IMR-90 (cell line): Measurements from ENCODE around the gene C16orf96. TPM values are rescaled to one million over a fixed set of nuclear protein-coding genes. Genes with fewer than 3 reads are reported as not detected.

Experiments
- ATAC-seq: fragments of 200-7000 bp; cut with Tn5 transposase; 2 replicates; pipeline ENCODE4 v1.9.1; 2020; ENCODE audit warnings: low read depth, mild to moderate bottlenecking, moderate library complexity
- BruUV-seq: library from RNA; stranded (reverse); fragments of 400-500 nt; replicated peaks from 2 replicates; lab custom pipeline; 2021; lab: Mats Ljungman, UMichigan
- CTCF ChIA-PET: fragments of 300-600 bp; formaldehyde crosslinking; extraction: SDS; loops from one replicate; lab custom pipeline; 2021; ENCODE audit warnings: antibody characterized with exemption; lab: Yijun Ruan, JAX
- POLR2A ChIA-PET: fragments of 300-600 bp; sonication (Branson Sonifier 250); formaldehyde crosslinking; loops from one replicate; lab custom pipeline; 2022; ENCODE audit warnings: antibody characterized with exemption; ENCODE audit not compliant: unreplicated experiment; lab: Charles Lee
- DNase-seq: peaks from one replicate; pipeline ENCODE4 v3.0.0; 2013
- H2AFZ ChIP-seq: replicated peaks from 2 replicates; pipeline ENCODE3; 2013; ENCODE audit warnings: low read length, mild to moderate bottlenecking; ENCODE audit not compliant: poor library complexity
- H2AK5ac ChIP-seq: 2 replicates; pipeline ENCODE4 v1.6.1; 2013; ENCODE audit warnings: low read depth, low read length, inconsistent platforms
- H2AK9ac ChIP-seq: replicated peaks from 2 replicates; pipeline ENCODE3; 2013; ENCODE audit warnings: mild to moderate bottlenecking, low read depth, low read length, moderate library complexity; ENCODE audit not compliant: poor library complexity
- H2BK120ac ChIP-seq: 2 replicates; pipeline ENCODE4 v1.6.1; 2013; ENCODE audit warnings: low read depth, low read length, inconsistent platforms
- H2BK15ac ChIP-seq: 3 replicates; pipeline ENCODE4 v1.6.1; 2013; ENCODE audit warnings: low read depth, low read length, inconsistent platforms
- H2BK20ac ChIP-seq: 2 replicates; pipeline ENCODE4 v1.6.1; 2013; ENCODE audit warnings: low read depth, mild to moderate bottlenecking, inconsistent platforms, low read length, moderate library complexity
- H2BK5ac ChIP-seq: 2 replicates; pipeline ENCODE4 v1.6.1; 2013; ENCODE audit warnings: mild to moderate bottlenecking, low read depth, low read length, inconsistent platforms; ENCODE audit not compliant: poor library complexity, severe bottlenecking
- H3K14ac ChIP-seq: replicated peaks from 2 replicates; pipeline ENCODE4 v1.6.1; 2013; ENCODE audit warnings: low read depth, low read length, inconsistent platforms
- H3K18ac ChIP-seq: 2 replicates; pipeline ENCODE4 v1.6.1; 2013; ENCODE audit warnings: low read depth, low read length, control low read depth
- H3K23ac ChIP-seq: 2 replicates; pipeline ENCODE4 v1.6.1; 2013; ENCODE audit warnings: low read depth, low read length, inconsistent platforms
- H3K27ac ChIP-seq: 2 replicates; pipeline ENCODE4 v1.5.1; 2013; ENCODE audit warnings: mild to moderate bottlenecking, control low read depth, low read length; ENCODE audit not compliant: insufficient read depth
- H3K27me3 ChIP-seq: 2 replicates; pipeline ENCODE4 v1.6.1; 2013; ENCODE audit warnings: low read length; ENCODE audit not compliant: control insufficient read depth, insufficient read depth
- H3K36me3 ChIP-seq: 2 replicates; pipeline ENCODE4 v1.6.1; 2013; ENCODE audit warnings: low read length, mixed read lengths; ENCODE audit not compliant: control insufficient read depth, insufficient read depth
- H3K4ac ChIP-seq: 2 replicates; pipeline ENCODE4 v1.6.1; 2013; ENCODE audit warnings: low read depth, low read length, inconsistent platforms
- H3K4me1 ChIP-seq: 2 replicates; pipeline ENCODE4 v1.6.1; 2013; ENCODE audit warnings: low read length, mixed read lengths; ENCODE audit not compliant: control insufficient read depth, insufficient read depth
- H3K4me2 ChIP-seq: 2 replicates; pipeline ENCODE4 v1.6.1; 2013; ENCODE audit warnings: low read depth, mild to moderate bottlenecking, control low read depth, low read length, moderate library complexity
- H3K4me3 ChIP-seq: 2 replicates; pipeline ENCODE4 v1.5.1; 2013; ENCODE audit warnings: low read depth, mild to moderate bottlenecking, control low read depth, low read length, moderate library complexity; ENCODE audit not compliant: insufficient read depth
- H3K56ac ChIP-seq: 2 replicates; pipeline ENCODE4 v1.6.1; 2013; ENCODE audit warnings: low read length, inconsistent platforms; ENCODE audit not compliant: insufficient read depth; ENCODE audit errors: extremely low read depth
- H3K79me1 ChIP-seq, 2 experiments: 2 replicates each; pipeline ENCODE4 v1.6.1; 2013; ENCODE audit warnings: low read length in 2 of 2, inconsistent platforms in 1 of 2, low read depth in 1 of 2
- H3K9ac ChIP-seq: 2 replicates; pipeline ENCODE4 v1.6.1; 2013; ENCODE audit warnings: low read depth, low read length, control low read depth
- H3K9me1 ChIP-seq: 2 replicates; pipeline ENCODE4 v1.6.1; 2013; ENCODE audit warnings: low read length, inconsistent platforms; ENCODE audit not compliant: insufficient read depth
- H3K9me3 ChIP-seq: 2 replicates; pipeline ENCODE4 v1.6.1; 2013; ENCODE audit warnings: low read length; ENCODE audit not compliant: control insufficient read depth, insufficient read depth
- H4K20me1 ChIP-seq: 2 replicates; pipeline ENCODE4 v1.6.1; 2013; ENCODE audit warnings: low read length, inconsistent platforms; ENCODE audit not compliant: insufficient read depth
- H4K5ac ChIP-seq: 2 replicates; pipeline ENCODE4 v1.6.1; 2013; ENCODE audit warnings: mild to moderate bottlenecking, low read depth, low read length, control low read depth
- H4K8ac ChIP-seq, 2 experiments: 2 replicates each; pipeline ENCODE4 v1.6.1; 2013; ENCODE audit warnings: low read depth in 2 of 2, low read length in 2 of 2, control low read depth in 1 of 2, inconsistent platforms in 1 of 2
- H4K91ac ChIP-seq: 2 replicates; pipeline ENCODE4 v1.6.1; 2013; ENCODE audit warnings: low read depth, low read length, inconsistent platforms; ENCODE audit not compliant: insufficient read depth
- BHLHE40 ChIP-seq: fragments of 150-350 bp; IDR thresholded peaks from 2 replicates; pipeline ENCODE4 v1.6.1; 2016; ENCODE audit warnings: mild to moderate bottlenecking, low read depth, low read length
- CEBPB ChIP-seq: IDR thresholded peaks from 2 replicates; pipeline ENCODE4 v1.6.1; 2012; ENCODE audit warnings: low read depth, low read length, improper control_type of control experiment
- CHD1 ChIP-seq: IDR thresholded peaks from 2 replicates; pipeline ENCODE4 v1.6.1; 2012; ENCODE audit warnings: low read depth, low read length, improper control_type of control experiment
- CTCF ChIP-seq: conservative IDR thresholded peaks from 2 replicates; pipeline ENCODE4 v1.5.1; 2012; ENCODE audit warnings: mild to moderate bottlenecking, low read depth, low read length, improper control_type of control experiment
- FOS ChIP-seq: fragments of 150-350 bp; IDR thresholded peaks from 2 replicates; pipeline ENCODE4 v1.6.1; 2016; ENCODE audit warnings: low read depth, low read length
- MAFK ChIP-seq: IDR thresholded peaks from 2 replicates; pipeline ENCODE4 v1.6.1; 2012; ENCODE audit warnings: low read depth, low read length, improper control_type of control experiment
- MAZ ChIP-seq: IDR thresholded peaks from 2 replicates; pipeline ENCODE4 v1.6.1; 2012; ENCODE audit warnings: low read depth, mild to moderate bottlenecking, low read length, improper control_type of control experiment, moderate library complexity, borderline replicate concordance
- MXI1 ChIP-seq: IDR thresholded peaks from 2 replicates; pipeline ENCODE4 v1.6.1; 2012; ENCODE audit warnings: low read depth, mild to moderate bottlenecking, low read length, moderate library complexity, borderline replicate concordance
- NFE2L2 ChIP-seq: fragments of 150-350 bp; IDR thresholded peaks from 2 replicates; pipeline ENCODE4 v1.6.1; 2016; ENCODE audit warnings: low read depth, mild to moderate bottlenecking, low read length
- POLR2A ChIP-seq: IDR thresholded peaks from 2 replicates; pipeline ENCODE4 v1.6.1; 2012; ENCODE audit warnings: mild to moderate bottlenecking, low read depth, low read length
- RAD21 ChIP-seq: IDR thresholded peaks from 2 replicates; pipeline ENCODE4 v1.6.1; 2012; ENCODE audit warnings: low read length, improper control_type of control experiment
- RCOR1 ChIP-seq: IDR thresholded peaks from 2 replicates; pipeline ENCODE4 v1.6.1; 2012; ENCODE audit warnings: mild to moderate bottlenecking, low read length, improper control_type of control experiment; ENCODE audit not compliant: insufficient replicate concordance
- RFX5 ChIP-seq: IDR thresholded peaks from 2 replicates; pipeline ENCODE4 v1.8.0; 2012; ENCODE audit warnings: low read depth, mild to moderate bottlenecking, low read length, moderate library complexity
- SMC3 ChIP-seq: fragments of 150-350 bp; IDR thresholded peaks from 2 replicates; pipeline ENCODE4 v1.6.1; 2016; ENCODE audit warnings: low read depth, mild to moderate bottlenecking, antibody characterized with exemption, low read length, moderate library complexity
- WGBS, 2 experiments: methylation state at CpG; one replicate each; pipeline versions ENCODE4 v1.1.5 to v1.1.7; 2013; ENCODE audit warnings: missing lambda C conversion rate in 2 of 2; ENCODE audit not compliant: insufficient read length in 1 of 2; ENCODE audit errors: extremely low coverage in 2 of 2; 5-methylcytosine and 5-hydroxymethylcytosine counted together
- dilution Hi-C: fragments of 300-500 bp; cut with HindIII; formaldehyde crosslinking; loops from one replicate; pipeline ENCODE4 v1.14.3; 2018; ENCODE audit warnings: low sequenced_read_pairs; ENCODE audit not compliant: unreplicated experiment
- in situ Hi-C: fragments of 300-500 bp; cut with MboI; formaldehyde crosslinking; loops from 3 replicates; pipeline ENCODE4 v1.14.3; 2019; ENCODE audit warnings: low sequenced_read_pairs, inconsistent platforms, mixed read lengths
- intact Hi-C: fragments of 100-400 bp; cut with micrococcal nuclease; formaldehyde crosslinking; loops from 2 replicates; pipeline ENCODE4 v1.10.0; 2022
- polyA plus RNA-seq, 3 experiments: library from polyadenylated mRNA; depleted of rRNA; stranded (reverse); fragments of >200 nt; gene quantifications; 2 replicates each; pipeline ENCODE4 v1.2.3, GENCODE V29; 2012; ENCODE audit warnings: low replicate concordance in 1 of 3
- total RNA-seq: library from RNA; depleted of rRNA; stranded (reverse); fragments of >200 nt; gene quantifications from 2 replicates; pipeline ENCODE4 v1.2.3, GENCODE V29; 2012
- TF ChIP-seq, protein P1 (sequence below): fragments of 150-350 bp; IDR thresholded peaks from 2 replicates; pipeline ENCODE4 v1.6.1; 2017; ENCODE audit warnings: mild to moderate bottlenecking, antibody characterized with exemption, low read length, low read depth
- TF ChIP-seq, protein P2 (sequence below): fragments of 150-350 bp; IDR thresholded peaks from 2 replicates; pipeline ENCODE4 v1.6.1; 2016; ENCODE audit warnings: low read depth, mild to moderate bottlenecking, low read length, moderate library complexity, borderline replicate concordance

Gene C16orf96
- total and polyA plus RNA-seq, 2 of the 4 experiments (the other 2 are of a cell fraction): not detected

DNA sequence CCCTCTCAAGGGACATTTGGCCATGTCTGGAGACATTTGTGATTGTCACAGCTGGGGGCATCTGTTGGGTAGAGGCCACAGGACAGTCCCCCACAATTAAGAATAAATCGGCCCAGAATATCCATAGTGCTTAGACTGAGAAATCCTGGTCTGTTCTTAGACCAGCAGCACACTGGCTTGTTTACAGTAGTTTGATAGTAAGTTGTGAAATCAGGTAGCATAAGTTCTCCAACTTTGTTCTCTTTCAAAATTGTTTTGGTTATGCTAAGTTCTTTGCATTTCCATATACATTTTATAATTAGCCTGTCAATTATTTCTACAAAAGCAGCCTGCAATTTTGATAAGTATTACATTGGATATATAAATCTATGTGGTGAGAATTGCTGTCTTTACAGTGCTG lies 75.3 kb downstream of the C16orf96 start:
- Histone ChIP-seq H3K79me1 (peaks cover 18 to 66% of the 10 kb centered on the region in 2 experiments), H2BK15ac (no peak overlapping the region), H3K14ac (no peak overlapping the region), H3K4me2 (no peak overlapping the region), H2AK5ac (no peak overlapping the region), H2BK20ac (no peak overlapping the region), H4K5ac (no peak overlapping the region), H2AFZ (no peak overlapping the region), H3K9ac (no peak overlapping the region), H3K4ac (no peak overlapping the region), H3K18ac (no peak overlapping the region), H3K9me1 (peaks cover 5% of the 10 kb centered on the region), H3K56ac (no peak overlapping the region), H3K27me3 (no peaks in the 10 kb centered on the region), H3K23ac (no peak overlapping the region), H4K20me1 (peaks cover 73% of the 10 kb centered on the region), H3K9me3 (peaks cover 7% of the 10 kb centered on the region; the same call in 1 of the 2 replicates), H2AK9ac (no peak overlapping the region), H2BK120ac (no peak overlapping the region), H3K27ac (no peak overlapping the region), H4K91ac (no peak overlapping the region), H3K36me3 (peaks cover 12% of the 10 kb centered on the region), H3K4me1 (peaks cover 5% of the 10 kb centered on the region), H3K4me3 (no peak overlapping the region), H2BK5ac (no peak overlapping the region), H4K8ac (no peak overlapping the region)
- no TSS peak for BruUV-seq
- DNase-seq (no peak), ATAC-seq (no peak)
- dilution Hi-C loops: no loop called here
- POLR2A ChIA-PET: no interaction called here
- intact Hi-C loops: no loop called here
- CTCF ChIA-PET: no interaction called here
- in situ Hi-C loops: no loop called here
- WGBS, 2 experiments: no CpG with 5 or more reads among the region's 1 CpG
- TF ChIP-seq RFX5 (no peak), NFE2L2 (no peak), RCOR1 (no peak), MXI1 (no peak), FOS (no peak), SMC3 (no peak), CHD1 (no peak), BHLHE40 (no peak), POLR2A (no peak), CEBPB (no peak), CTCF (no peak), MAFK (no peak), MAZ (no peak), RAD21 (no peak)
- TF ChIP-seq, protein P1, sequence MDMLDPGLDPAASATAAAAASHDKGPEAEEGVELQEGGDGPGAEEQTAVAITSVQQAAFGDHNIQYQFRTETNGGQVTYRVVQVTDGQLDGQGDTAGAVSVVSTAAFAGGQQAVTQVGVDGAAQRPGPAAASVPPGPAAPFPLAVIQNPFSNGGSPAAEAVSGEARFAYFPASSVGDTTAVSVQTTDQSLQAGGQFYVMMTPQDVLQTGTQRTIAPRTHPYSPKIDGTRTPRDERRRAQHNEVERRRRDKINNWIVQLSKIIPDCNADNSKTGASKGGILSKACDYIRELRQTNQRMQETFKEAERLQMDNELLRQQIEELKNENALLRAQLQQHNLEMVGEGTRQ: no peak
- TF ChIP-seq, protein P2, sequence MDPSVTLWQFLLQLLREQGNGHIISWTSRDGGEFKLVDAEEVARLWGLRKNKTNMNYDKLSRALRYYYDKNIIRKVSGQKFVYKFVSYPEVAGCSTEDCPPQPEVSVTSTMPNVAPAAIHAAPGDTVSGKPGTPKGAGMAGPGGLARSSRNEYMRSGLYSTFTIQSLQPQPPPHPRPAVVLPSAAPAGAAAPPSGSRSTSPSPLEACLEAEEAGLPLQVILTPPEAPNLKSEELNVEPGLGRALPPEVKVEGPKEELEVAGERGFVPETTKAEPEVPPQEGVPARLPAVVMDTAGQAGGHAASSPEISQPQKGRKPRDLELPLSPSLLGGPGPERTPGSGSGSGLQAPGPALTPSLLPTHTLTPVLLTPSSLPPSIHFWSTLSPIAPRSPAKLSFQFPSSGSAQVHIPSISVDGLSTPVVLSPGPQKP: no peak
